ENCODE data around the gene GALK2.

- TF ChIP-seq CTCF (conservative IDR thresholded peaks at IDR 0.05; ENCODE audit: low read length) = no peak
- TF ChIP-seq EZH2phosphoT487 (IDR thresholded peaks at IDR 0.05; ENCODE audit: borderline replicate concordance) = no peak
These were observed 4.9 kb downstream of the GALK2 start for GRCh38 chr15:49174902-49175301.

All from Loucy (cell line).